Peyer's patch (tissue), 4 donors: ENCODE results near the gene VTI1A. TPM values are rescaled to one million over a fixed set of nuclear protein-coding genes. Genes with fewer than 3 reads are reported as not detected.

Experiments
- DNase-seq, 3 donors: peaks; one replicate each; pipeline ENCODE4 v3.0.0-alpha.2; 2017 to 2019
- H3K27ac ChIP-seq, 4 donors: fragments of 200-600 bp; sonication (generic); one replicate each; pipeline ENCODE4 v1.5.1; 2016 to 2019
- H3K27me3 ChIP-seq, 2 donors: fragments of 200-600 bp; sonication (generic); one replicate each; pipeline ENCODE4 v1.5.1; 2019
- H3K36me3 ChIP-seq, 3 donors: fragments of 200-600 bp; sonication (generic); one replicate each; pipeline ENCODE4 v1.5.1; 2016 to 2019
- H3K4me1 ChIP-seq, 4 donors: fragments of 200-600 bp; sonication (generic); one replicate each; pipeline ENCODE4 v1.5.1; 2016 to 2019
- H3K4me3 ChIP-seq, 4 donors: fragments of 200-600 bp; sonication (generic); 1 replicate in 3 of 4; 2 replicates in 1 of 4; pipeline ENCODE4 v1.5.1; 2016 to 2019; ENCODE audit warnings: mild to moderate bottlenecking in 1 of 4
- H3K9me3 ChIP-seq, 4 donors: fragments of 200-600 bp; sonication (generic); one replicate each; pipeline ENCODE4 v1.5.1; 2016 to 2019; ENCODE audit warnings: mild to moderate bottlenecking in 1 of 4
- CTCF ChIP-seq, 6 experiments: fragments of 450-650 bp in 4 of 6; fragments of 200-600 bp in 2 of 6; sonication (generic) in 1 of 6; IDR thresholded peaks; one replicate each; pipeline ENCODE4 v1.5.1; 2017 to 2019; ENCODE audit warnings: antibody characterized with exemption in 6 of 6, mild to moderate bottlenecking in 3 of 6, moderate library complexity in 1 of 6
- POLR2A ChIP-seq, 2 donors: fragments of 450-650 bp; IDR thresholded peaks; one replicate each; pipeline ENCODE4 v1.5.1; 2017; ENCODE audit warnings: antibody characterized with exemption in 2 of 2, mild to moderate bottlenecking in 2 of 2, moderate library complexity in 2 of 2
- total RNA-seq, 4 donors: library from RNA; depleted of rRNA; stranded (reverse); fragments of >200 nt; gene quantifications; one replicate each; pipeline ENCODE4 v1.1.0, GENCODE V29; 2016

VTI1A gene
- total RNA-seq, 4 donors from 2014 or later: 97.2 to 710 (median 170) TPM

- H3K4me1 ChIP-seq: peaks cover 0 to 2% (median 0%) of the 10 kb centered on the region in 4 donors
- no peaks in the 10 kb centered on the region for H3K27me3 ChIP-seq
- no peaks in the 10 kb centered on the region for H3K9me3 ChIP-seq
- no peak overlapping the region for H3K27ac ChIP-seq
- DNase-seq: no peak
- H3K36me3 ChIP-seq: no peaks in the 10 kb centered on the region
- no peak for TF ChIP-seq CTCF (IDR thresholded peaks at IDR 0.05)
- no peak for TF ChIP-seq POLR2A (IDR thresholded peaks at IDR 0.05)
- no peak overlapping the region for H3K4me3 ChIP-seq
Observed at GRCh38 chr10:112761256-112761655, 314.2 kb downstream of the VTI1A start.

GRCh38 chr10:112763916-112764520 lies 317.0 kb downstream of the VTI1A start:
- Histone ChIP-seq H3K4me3 (no peak overlapping the region), H3K4me1 (no peaks in the 10 kb centered on the region), H3K36me3 (no peaks in the 10 kb centered on the region), H3K27me3 (no peaks in the 10 kb centered on the region), H3K9me3 (no peaks in the 10 kb centered on the region), H3K27ac (no peak overlapping the region)
- no peak for DNase-seq
- TF ChIP-seq POLR2A (IDR thresholded peaks at IDR 0.05) (no peak), CTCF (IDR thresholded peaks at IDR 0.05) (no peak)

- Histone ChIP-seq H3K27me3 (no peaks in the 10 kb centered on the region), H3K27ac (no peak overlapping the region), H3K4me1 (no peaks in the 10 kb centered on the region), H3K36me3 (no peaks in the 10 kb centered on the region), H3K9me3 (no peaks in the 10 kb centered on the region), H3K4me3 (no peak overlapping the region)
- TF ChIP-seq POLR2A (IDR thresholded peaks at IDR 0.05) (no peak), CTCF (IDR thresholded peaks at IDR 0.05) (no peak)
- no peak for DNase-seq
Observed at GRCh38 chr10:112765717-112766235, 318.8 kb downstream of the VTI1A start.

GRCh38 chr10:112766636-112767035 lies 319.6 kb downstream of the VTI1A start:
- no peaks in the 10 kb centered on the region for H3K9me3 ChIP-seq
- no peaks in the 10 kb centered on the region for H3K36me3 ChIP-seq
- no peak for DNase-seq
- no peak overlapping the region for H3K27ac ChIP-seq
- no peaks in the 10 kb centered on the region for H3K4me1 ChIP-seq
- TF ChIP-seq POLR2A (IDR thresholded peaks at IDR 0.05) (no peak), CTCF (IDR thresholded peaks at IDR 0.05) (no peak)
- H3K27me3 ChIP-seq: no peaks in the 10 kb centered on the region
- H3K4me3 ChIP-seq: no peak overlapping the region

- Histone ChIP-seq H3K36me3 (no peaks in the 10 kb centered on the region), H3K4me1 (no peaks in the 10 kb centered on the region), H3K9me3 (no peaks in the 10 kb centered on the region), H3K4me3 (no peak overlapping the region), H3K27me3 (no peaks in the 10 kb centered on the region), H3K27ac (no peak overlapping the region)
- TF ChIP-seq POLR2A (IDR thresholded peaks at IDR 0.05): no peak
- no peak for TF ChIP-seq CTCF (IDR thresholded peaks at IDR 0.05)
- no peak for DNase-seq
Observed at GRCh38 chr10:112767156-112767555, 320.1 kb downstream of the VTI1A start.
